Measurements from ENCODE around the gene F2RL3. TPM values are rescaled to one million over a fixed set of nuclear protein-coding genes. Genes with fewer than 3 reads are reported as not detected.

The F2RL3 gene
- total RNA-seq, 1 experiment from 2014 or later: not detected

DNA sequence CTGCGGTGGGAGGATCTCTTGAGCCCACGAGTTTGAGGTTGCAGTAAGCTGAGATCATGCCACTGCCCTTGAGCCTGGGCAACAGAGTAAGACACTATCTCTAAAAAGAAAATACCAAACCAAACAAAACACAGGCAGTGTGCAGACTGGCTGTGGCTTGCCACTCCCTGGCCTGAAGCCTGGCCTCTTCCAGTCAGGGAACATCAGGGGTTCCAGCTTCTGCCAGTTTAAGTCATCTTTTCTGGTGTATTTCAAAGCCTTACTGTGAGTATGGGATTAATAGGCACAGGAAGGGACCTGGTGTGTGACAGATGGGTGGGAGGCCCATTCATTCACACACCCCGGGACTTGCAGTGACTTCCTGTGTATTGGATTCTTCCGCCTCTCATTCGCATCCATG, 27.0 kb upstream of the F2RL3 start:
- Histone ChIP-seq H3K4me3 (ENCODE audit: low read depth in 2 of 2, low read length in 2 of 2) (no peak overlapping the region), H3K36me3 (ENCODE audit: control insufficient read depth, insufficient read depth, low read length) (peaks cover 2% of the 10 kb centered on the region; the same call in 1 of the 2 replicates), H3K4me1 (ENCODE audit: control insufficient read depth, insufficient read depth, low read length) (no peaks in the 10 kb centered on the region), H3K9me3 (ENCODE audit: control insufficient read depth, insufficient read depth, low read depth, low read length) (no peaks in the 10 kb centered on the region), H3K27me3 (ENCODE audit: control insufficient read depth, insufficient read depth, low read length) (no peaks in the 10 kb centered on the region), H3K27ac (ENCODE audit: low read length) (no peak overlapping the region)
- intact Hi-C loops (cut with micrococcal nuclease; ENCODE audit: unreplicated experiment) (no loop called here), in situ Hi-C loops (cut with HindIII; ENCODE audit: low pct_unique_long_range_greater_than_20kb, low sequenced_read_pairs) (no loop called here)
- DNase-seq (ENCODE audit: low read depth, low spot score) (no peak), ATAC-seq (no peak)
- TF ChIP-seq, protein P1, sequence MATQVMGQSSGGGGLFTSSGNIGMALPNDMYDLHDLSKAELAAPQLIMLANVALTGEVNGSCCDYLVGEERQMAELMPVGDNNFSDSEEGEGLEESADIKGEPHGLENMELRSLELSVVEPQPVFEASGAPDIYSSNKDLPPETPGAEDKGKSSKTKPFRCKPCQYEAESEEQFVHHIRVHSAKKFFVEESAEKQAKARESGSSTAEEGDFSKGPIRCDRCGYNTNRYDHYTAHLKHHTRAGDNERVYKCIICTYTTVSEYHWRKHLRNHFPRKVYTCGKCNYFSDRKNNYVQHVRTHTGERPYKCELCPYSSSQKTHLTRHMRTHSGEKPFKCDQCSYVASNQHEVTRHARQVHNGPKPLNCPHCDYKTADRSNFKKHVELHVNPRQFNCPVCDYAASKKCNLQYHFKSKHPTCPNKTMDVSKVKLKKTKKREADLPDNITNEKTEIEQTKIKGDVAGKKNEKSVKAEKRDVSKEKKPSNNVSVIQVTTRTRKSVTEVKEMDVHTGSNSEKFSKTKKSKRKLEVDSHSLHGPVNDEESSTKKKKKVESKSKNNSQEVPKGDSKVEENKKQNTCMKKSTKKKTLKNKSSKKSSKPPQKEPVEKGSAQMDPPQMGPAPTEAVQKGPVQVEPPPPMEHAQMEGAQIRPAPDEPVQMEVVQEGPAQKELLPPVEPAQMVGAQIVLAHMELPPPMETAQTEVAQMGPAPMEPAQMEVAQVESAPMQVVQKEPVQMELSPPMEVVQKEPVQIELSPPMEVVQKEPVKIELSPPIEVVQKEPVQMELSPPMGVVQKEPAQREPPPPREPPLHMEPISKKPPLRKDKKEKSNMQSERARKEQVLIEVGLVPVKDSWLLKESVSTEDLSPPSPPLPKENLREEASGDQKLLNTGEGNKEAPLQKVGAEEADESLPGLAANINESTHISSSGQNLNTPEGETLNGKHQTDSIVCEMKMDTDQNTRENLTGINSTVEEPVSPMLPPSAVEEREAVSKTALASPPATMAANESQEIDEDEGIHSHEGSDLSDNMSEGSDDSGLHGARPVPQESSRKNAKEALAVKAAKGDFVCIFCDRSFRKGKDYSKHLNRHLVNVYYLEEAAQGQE (IDR thresholded peaks at IDR 0.05; ENCODE audit: insufficient read depth in 1 of 2, low read depth in 2 of 2, low read length in 1 of 2): no peak
- TF ChIP-seq TCF7L2 (IDR thresholded peaks at IDR 0.05; ENCODE audit: low read depth, low read length) (no peak), SIN3A (IDR thresholded peaks at IDR 0.05; ENCODE audit: borderline replicate concordance, insufficient read depth, low read depth, low read length) (no peak), POLR2AphosphoS5 (IDR thresholded peaks at IDR 0.05; ENCODE audit: low read depth, low read length) (no peak)
- TF ChIP-seq, protein P2, sequence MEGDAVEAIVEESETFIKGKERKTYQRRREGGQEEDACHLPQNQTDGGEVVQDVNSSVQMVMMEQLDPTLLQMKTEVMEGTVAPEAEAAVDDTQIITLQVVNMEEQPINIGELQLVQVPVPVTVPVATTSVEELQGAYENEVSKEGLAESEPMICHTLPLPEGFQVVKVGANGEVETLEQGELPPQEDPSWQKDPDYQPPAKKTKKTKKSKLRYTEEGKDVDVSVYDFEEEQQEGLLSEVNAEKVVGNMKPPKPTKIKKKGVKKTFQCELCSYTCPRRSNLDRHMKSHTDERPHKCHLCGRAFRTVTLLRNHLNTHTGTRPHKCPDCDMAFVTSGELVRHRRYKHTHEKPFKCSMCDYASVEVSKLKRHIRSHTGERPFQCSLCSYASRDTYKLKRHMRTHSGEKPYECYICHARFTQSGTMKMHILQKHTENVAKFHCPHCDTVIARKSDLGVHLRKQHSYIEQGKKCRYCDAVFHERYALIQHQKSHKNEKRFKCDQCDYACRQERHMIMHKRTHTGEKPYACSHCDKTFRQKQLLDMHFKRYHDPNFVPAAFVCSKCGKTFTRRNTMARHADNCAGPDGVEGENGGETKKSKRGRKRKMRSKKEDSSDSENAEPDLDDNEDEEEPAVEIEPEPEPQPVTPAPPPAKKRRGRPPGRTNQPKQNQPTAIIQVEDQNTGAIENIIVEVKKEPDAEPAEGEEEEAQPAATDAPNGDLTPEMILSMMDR (IDR thresholded peaks at IDR 0.05): no peak
- ChIA-PET CTCF (no interaction called here), POLR2A (no interaction called here)
- BruUV-seq (replicated peaks): no TSS peak

DNA sequence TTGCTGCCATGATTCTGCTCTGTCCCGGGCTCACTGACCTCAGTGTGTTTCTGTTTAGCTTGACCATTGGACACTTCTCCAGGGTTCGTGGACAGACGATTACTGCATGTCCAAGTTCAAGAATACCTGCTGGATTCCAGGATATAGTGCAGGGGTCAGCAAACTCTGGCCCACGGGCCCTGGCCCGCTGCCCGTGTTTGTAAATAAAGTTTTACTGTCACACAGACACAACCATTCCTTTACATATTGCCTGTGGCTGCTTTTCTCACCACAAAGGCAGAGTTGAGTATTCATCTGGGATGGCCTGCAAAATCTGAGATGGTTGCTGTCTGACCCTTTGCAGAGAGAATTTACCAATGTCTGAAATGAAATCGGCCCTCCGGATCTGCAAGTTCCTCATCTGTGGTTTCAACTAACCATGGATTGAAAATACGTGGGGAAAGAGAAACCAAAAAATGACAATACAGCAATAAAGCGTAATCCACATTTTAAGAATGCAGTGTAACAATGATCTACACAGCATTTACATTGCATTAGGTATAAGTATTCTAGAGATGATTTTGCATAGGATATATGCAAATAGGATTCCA, 25.9 kb upstream of the F2RL3 start:
- DNase-seq (ENCODE audit: low read depth, low spot score) (no peak), ATAC-seq (no peak)
- BruUV-seq (replicated peaks): TSS peak; percentile 76
- TF ChIP-seq, protein P1 (IDR thresholded peaks at IDR 0.05; ENCODE audit: insufficient read depth in 1 of 2, low read depth in 2 of 2, low read length in 1 of 2): no peak
- TF ChIP-seq POLR2AphosphoS5 (IDR thresholded peaks at IDR 0.05; ENCODE audit: low read depth, low read length): no peak
- no peak for TF ChIP-seq SIN3A (IDR thresholded peaks at IDR 0.05; ENCODE audit: borderline replicate concordance, insufficient read depth, low read depth, low read length)
- TF ChIP-seq TCF7L2 (IDR thresholded peaks at IDR 0.05; ENCODE audit: low read depth, low read length): no peak
- TF ChIP-seq, protein P2 (IDR thresholded peaks at IDR 0.05): no peak
- H3K4me3 ChIP-seq (ENCODE audit: low read depth in 2 of 2, low read length in 2 of 2): no peak overlapping the region
- peaks cover 2% of the 10 kb centered on the region; the same call in 1 of the 2 replicates for H3K36me3 ChIP-seq (ENCODE audit: control insufficient read depth, insufficient read depth, low read length)
- POLR2A ChIA-PET: no interaction called here
- no peaks in the 10 kb centered on the region for H3K4me1 ChIP-seq (ENCODE audit: control insufficient read depth, insufficient read depth, low read length)
- no peaks in the 10 kb centered on the region for H3K9me3 ChIP-seq (ENCODE audit: control insufficient read depth, insufficient read depth, low read depth, low read length)
- H3K27ac ChIP-seq (ENCODE audit: low read length): no peak overlapping the region
- no peaks in the 10 kb centered on the region for H3K27me3 ChIP-seq (ENCODE audit: control insufficient read depth, insufficient read depth, low read length)
- intact Hi-C loops (cut with micrococcal nuclease; ENCODE audit: unreplicated experiment) (no loop called here), in situ Hi-C loops (cut with HindIII; ENCODE audit: low pct_unique_long_range_greater_than_20kb, low sequenced_read_pairs) (no loop called here)
- CTCF ChIA-PET: no interaction called here
